Measurements from ENCODE around the gene COMMD1. TPM values are rescaled to one million over a fixed set of nuclear protein-coding genes. Genes with fewer than 3 reads are reported as not detected.
"Not testable (repeated sequence)": the region's sequence is repeated elsewhere in the genome, so short reads cannot be mapped to it uniquely, and the experiment has no call there.

COMMD1 gene
- total RNA-seq, 2 donors from 2014 or later: 20.4 to 37.0 TPM

DNA sequence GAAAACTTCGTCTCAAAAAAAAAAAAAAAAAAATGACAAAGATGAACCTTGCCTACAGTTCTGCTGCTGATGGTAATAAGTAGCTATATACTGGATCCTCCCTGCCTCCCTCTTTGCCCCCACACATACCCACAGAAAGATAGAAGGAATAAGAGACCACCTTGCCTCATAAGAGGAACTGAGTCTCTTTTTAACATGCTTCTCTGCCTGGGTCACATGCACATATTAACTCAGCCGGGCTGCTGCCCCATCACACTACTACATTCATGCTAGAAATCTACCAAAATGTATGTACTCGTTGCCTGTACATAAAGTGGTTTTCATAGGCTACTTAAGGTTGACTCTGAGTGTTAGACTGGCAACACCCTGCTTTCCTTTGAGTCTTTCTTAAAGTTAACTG lies 211.5 kb downstream of the COMMD1 start:
- Mint-ChIP-seq H3K9me3 (no peaks in the 10 kb centered on the region), H3K27ac (no peak overlapping the region), H3K36me3 (peaks cover 0 to 5% of the 10 kb centered on the region in 2 donors)
- DNase-seq (ENCODE audit: low spot score in 2 of 2) (no peak), ATAC-seq (no peak)

DNA sequence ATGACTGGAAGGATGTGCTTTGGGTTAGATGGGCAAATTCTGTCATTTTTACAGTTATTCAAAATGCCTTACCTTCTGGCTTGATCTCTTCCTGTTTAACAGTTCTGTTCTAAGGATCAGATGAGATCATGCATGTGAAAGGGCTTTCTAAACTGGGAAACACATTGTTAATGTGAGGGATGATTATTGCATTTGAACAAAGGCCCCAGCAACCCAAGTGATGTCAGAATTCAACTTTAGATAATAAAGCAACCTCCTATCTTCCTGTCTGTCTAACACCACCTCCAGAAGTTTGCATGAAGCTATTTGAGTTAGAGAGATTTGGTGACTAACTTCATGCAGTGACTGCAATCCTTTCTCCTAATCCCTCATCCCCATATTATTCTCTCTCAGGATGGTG lies 212.7 kb downstream of the COMMD1 start:
- no peak overlapping the region for H3K27ac Mint-ChIP-seq
- H3K9me3 Mint-ChIP-seq: no peaks in the 10 kb centered on the region

DNA sequence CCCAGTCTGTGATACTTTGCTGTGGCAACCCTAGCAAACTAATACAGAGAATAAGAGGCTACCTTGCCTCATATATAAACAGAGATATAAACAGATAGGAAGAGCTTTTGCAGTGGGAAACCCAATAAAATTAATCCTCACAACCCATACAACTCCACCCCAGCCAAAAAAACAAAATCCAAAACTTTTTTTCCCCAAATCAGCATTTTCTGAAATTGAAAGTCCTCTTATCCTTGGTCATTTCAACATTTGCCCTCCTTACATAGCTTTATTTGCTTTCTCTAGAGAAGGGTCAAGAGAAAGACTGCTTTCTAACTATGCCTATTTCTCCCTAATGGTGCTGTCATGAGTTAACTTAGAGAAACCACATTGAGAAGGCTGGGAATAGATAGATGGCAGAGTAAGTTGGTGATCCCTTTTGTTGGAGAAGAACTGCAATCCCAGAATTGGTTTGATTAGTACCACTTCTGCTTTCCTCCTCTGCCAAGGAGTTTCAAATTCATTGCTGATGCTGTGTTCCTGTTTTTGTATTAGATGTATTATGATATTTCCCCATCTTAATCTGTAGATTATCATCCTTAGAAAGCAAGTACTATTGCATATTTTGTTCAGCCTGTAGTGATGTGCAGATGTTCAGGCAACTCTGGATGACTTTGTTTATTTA lies 214.0 kb downstream of the COMMD1 start:
- ATAC-seq (no peak), DNase-seq (ENCODE audit: low spot score in 2 of 2) (no peak)
- peaks cover 0 to 5% of the 10 kb centered on the region in 2 donors for H3K36me3 Mint-ChIP-seq
- H3K9me3 Mint-ChIP-seq: no peaks in the 10 kb centered on the region
- no peak overlapping the region for H3K27ac Mint-ChIP-seq

More for the DNA sequence above, 212.7 kb downstream of the COMMD1 start:
- no peak for DNase-seq (ENCODE audit: low spot score in 2 of 2)
- ATAC-seq: no peak
- H3K36me3 Mint-ChIP-seq: peaks cover 0 to 5% of the 10 kb centered on the region in 2 donors

DNA sequence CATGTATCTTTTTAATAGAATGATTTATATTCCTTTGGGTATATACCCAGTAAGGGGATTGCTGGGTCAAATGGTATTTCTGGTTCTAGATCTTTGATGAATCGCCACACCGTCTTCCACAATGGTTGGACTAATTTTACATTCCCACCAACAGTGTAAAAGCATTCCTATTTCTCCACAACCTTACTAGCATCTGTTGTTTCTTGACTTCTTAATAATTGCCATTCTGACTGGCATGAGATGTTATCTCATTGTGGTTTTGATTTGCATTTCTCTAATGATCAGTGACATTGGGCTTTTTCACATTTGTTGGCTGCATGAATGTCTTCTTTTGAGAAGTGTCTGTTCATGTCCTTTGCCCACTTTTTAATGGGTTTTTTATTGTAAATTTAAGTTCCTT lies 220.8 kb downstream of the COMMD1 start:
- H3K9me3 Mint-ChIP-seq, H3K27ac Mint-ChIP-seq, ATAC-seq: not testable (repeated sequence)

DNA sequence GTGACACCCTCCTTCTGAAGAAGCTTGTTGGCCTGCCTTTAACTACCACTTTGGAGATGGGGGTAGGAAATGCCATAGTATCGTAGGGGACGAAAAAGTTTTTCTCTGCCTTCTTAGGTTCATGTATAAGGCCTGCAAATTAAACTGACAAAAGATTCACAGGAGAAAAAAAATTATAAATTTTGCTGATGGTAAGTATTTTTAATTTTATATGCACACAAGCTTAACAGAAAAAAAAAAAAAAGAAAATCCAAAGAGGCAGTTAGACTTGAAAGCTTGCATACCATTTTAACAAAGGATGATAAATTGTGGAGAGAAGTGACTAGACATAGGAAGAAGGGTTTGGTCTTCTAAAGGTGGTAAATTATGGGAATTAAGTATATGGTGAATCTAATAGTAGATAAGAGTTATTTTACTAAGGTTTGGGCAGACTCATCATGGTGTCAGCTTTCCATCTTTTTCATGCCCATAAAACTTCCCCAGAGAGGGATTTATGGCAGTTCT lies 227.9 kb downstream of the COMMD1 start:
- Mint-ChIP-seq H3K27ac (no peak overlapping the region), H3K9me3 (no peaks in the 10 kb centered on the region), H3K36me3 (peaks cover 0 to 7% of the 10 kb centered on the region in 2 donors)
- ATAC-seq (no peak), DNase-seq (ENCODE audit: low spot score in 2 of 2) (no peak)

More for the DNA sequence above, 220.8 kb downstream of the COMMD1 start:
- not testable (repeated sequence) for DNase-seq (ENCODE audit: low spot score in 2 of 2); H3K36me3 Mint-ChIP-seq

DNA sequence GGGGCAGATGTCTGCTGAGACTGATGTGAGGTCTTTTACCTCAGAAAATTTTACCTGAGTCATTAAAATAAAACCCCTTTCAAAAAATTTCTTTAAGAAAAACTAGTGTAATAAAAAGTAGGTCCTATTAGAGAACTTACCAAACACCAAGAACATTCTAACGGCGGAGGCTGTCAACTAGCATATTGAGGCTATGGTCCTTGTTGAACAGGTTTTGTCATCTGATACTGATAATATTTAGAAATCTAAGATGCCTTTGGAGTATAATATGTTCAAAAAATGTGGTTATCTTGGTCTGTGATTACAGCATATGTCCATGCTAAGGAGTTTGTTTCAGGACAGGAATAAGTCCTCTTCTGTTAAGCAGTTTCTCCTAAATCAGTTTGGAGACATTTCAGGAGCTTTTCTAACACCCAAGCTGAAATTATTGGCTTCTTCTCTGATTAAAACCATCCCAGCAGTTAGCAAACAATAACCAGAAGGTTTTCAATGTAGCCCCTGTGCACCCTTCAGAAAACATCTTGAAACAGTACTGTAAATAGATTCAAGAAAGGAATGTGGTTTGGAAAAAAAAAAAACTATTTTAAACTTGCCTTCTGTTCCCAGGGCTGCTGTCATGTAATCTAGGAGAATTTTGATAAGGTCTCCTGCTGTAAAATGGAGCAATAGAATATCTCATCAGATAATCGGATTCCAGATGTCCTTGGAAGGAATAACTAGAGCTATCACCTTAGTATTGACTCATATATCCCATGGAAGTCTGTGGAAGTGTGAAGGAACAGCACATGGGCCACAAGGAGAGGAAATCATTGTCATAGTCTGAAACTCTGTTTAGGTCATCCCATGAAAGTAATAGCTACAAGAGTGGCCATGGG lies 231.7 kb downstream of the COMMD1 start:
- Mint-ChIP-seq H3K27ac (no peak overlapping the region), H3K36me3 (peaks cover 0 to 7% of the 10 kb centered on the region in 2 donors), H3K9me3 (no peaks in the 10 kb centered on the region)
- no peak for ATAC-seq
- no peak for DNase-seq (ENCODE audit: low spot score in 2 of 2)

DNA sequence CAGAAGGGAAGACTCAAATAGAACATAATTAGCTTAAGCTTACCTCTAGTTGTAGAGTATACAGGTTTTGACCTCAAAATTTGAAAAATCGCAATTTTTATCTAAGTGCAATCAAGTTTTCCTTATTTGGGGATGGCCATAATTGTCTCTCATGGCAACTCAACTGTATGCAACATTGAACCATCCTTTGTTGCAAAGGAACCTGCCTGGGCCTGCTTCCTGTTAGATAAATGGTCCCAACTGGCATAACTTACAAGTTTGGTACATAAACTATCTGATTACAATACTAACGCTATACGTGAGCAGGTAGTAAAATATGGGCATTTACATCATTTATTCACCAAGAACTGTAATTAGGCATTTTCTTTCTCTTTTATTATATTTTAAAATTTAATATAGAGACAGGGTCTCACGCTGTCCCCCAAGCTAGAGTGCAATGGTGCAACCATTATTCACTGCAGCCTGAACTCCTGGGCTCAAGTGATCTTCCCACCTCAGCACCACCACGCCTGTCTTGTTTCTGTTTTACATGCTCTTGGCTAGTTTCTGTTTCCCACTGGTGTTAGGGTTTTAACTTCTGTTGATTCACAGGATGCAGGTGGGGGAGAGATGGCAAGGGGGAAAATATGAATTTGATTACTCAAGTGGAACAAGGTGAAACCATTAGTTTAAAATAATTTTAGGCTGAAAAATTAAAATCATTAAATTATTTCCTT lies 235.1 kb downstream of the COMMD1 start:
- DNase-seq (ENCODE audit: low spot score in 2 of 2) (no peak), ATAC-seq (peak in 1 of 2 donors; percentile 41)

DNA sequence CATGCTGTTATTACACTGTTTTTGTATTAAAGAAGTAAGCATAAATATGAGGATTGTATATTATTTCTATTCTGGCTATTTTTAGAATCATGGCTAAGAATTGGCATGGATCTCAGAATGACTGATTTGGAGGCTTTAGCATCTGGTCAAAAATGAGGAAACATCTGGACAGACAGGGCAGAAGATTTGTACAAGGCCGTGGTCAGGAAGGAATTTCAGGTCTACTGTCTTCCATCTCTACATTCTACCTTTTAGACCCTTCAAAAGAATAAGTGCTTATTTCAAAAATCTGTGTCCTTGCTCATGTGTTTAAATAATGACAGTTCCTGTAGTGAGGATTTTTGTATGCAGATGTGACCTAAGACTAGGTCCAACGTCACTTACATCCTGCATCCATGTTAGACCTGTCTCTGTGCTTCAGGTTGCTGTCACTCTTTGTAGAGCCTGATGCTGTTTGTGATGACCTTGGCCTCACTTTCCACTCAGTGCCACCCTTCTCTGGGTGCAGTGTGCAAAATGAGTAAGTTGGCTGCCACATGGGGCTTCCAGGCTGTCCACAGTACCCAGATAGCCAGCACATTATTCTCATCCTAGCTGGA lies 235.8 kb downstream of the COMMD1 start:
- peak overlapping the region in 1 of 2 donors; percentile 32 for H3K27ac Mint-ChIP-seq
- H3K9me3 Mint-ChIP-seq: no peaks in the 10 kb centered on the region
- DNase-seq (ENCODE audit: low spot score in 2 of 2) (no peak), ATAC-seq (no peak)
- no peaks in the 10 kb centered on the region for H3K36me3 Mint-ChIP-seq

More for the DNA sequence above, 235.1 kb downstream of the COMMD1 start:
- Mint-ChIP-seq H3K27ac (no peak overlapping the region), H3K36me3 (no peaks in the 10 kb centered on the region), H3K9me3 (no peaks in the 10 kb centered on the region)

DNA sequence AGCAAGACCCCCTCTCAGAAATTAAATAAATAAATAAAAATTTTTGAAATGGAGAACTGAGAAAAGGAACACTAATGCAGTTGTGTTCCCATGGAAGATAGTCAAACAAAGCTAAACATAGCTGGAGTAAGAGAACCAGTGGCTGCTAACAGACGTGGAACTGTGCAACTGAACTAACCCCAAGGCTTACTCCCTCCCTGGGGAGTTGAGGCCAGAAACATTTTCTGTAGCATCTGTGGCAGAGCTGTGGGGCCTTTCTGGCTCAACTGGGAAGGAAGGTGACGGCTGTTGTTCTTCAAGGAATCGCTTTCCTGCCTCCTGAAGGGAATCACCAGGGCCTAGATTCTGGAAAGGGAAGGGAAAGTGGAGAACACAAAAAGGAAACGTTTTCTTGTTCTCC lies 236.6 kb downstream of the COMMD1 start:
- Mint-ChIP-seq H3K9me3 (no peaks in the 10 kb centered on the region), H3K36me3 (no peaks in the 10 kb centered on the region), H3K27ac (no peak overlapping the region)
- ATAC-seq (no peak), DNase-seq (ENCODE audit: low spot score in 2 of 2) (no peak)

DNA sequence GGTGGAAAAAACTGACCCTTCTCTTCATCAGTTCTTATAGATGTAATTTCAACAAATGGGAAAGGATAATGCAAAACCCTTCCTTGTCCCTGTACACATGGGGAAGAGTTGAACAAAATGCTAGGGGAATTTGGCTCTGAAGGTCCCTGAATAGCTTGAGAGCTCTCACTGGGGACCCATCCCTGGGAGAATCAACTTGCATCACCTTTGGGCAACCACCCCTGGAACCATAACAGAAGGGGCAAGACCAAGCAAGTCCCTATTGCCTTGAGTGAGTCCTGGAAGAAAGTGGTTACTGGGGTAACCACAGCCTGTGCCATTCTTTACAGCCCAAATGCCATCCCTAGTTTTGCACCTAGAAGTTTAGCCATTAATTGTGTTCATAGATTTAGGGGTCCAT lies 238.2 kb downstream of the COMMD1 start:
- DNase-seq (ENCODE audit: low spot score in 2 of 2) (no peak), ATAC-seq (no peak)
- Mint-ChIP-seq H3K9me3 (no peaks in the 10 kb centered on the region), H3K36me3 (no peaks in the 10 kb centered on the region), H3K27ac (no peak overlapping the region)

DNA sequence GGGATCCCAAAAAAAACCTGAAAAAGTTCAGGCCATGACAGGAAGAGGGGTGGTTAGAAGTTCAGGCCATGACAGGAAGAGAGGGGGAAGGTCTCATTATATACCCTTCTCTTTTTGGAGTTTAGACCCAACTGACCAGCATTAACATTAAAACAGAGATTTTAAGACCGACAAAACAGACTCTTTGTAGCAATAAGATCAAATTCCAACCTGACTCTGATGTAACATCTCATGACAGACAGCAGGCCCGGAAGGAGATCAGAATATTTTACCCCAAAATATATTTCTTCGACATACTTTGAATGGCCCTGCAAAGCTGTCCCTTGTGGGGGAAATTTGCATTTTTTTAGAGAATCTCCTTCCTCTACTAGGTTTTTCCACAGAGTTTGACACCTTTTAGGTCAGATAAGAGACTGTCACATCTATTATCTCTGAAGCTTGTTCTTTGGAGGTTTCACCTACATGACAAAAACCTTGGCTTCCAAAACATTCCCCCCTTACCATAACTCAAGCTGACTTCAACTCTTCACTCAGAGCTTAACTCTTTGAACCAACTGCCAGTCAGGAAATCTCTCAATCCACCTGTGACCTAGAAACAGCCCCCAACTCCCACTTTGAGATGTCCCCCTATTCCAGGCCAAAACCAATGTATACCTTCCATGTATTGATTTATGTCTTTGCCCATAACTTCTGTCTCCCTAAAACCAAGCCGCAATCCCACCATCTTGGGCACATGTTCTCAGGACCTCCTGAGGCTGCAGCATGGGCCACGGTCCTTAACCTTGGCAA lies 239.4 kb downstream of the COMMD1 start:
- Mint-ChIP-seq H3K27ac (peak overlapping the region in 1 of 2 donors; percentile 23), H3K36me3 (no peaks in the 10 kb centered on the region), H3K9me3 (no peaks in the 10 kb centered on the region)
- DNase-seq (ENCODE audit: low spot score in 2 of 2) (no peak), ATAC-seq (no peak)

DNA sequence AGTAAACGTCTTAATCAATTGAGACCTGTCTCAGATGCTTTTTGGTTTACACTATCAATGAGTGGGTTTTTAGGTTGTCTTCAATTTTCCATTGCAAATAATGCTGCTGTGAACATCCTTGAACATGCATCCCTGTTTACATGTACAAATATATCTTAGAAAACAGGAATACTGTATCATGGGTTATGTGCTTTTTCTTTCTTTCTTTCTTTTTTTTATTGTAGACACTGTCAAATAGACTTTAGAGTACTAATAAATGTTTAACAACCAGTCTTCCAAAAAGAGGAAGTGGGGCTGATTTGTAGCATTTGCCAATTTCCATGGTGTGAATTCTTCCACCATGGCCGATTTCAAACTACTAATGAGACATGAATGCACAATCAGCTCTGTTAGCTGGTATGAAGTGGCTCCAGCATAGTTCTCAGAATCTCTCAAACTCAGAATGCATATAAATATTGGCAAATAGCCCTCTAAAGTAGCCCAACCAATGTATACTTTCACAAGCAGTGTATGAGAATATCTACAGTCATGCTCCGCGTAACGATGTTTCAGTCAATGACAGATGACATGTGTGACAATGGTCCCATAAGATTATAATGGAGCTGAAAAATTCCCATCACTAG lies 240.1 kb downstream of the COMMD1 start:
- DNase-seq (ENCODE audit: low spot score in 2 of 2): no peak
- no peak for ATAC-seq
- H3K36me3 Mint-ChIP-seq: no peaks in the 10 kb centered on the region
- no peaks in the 10 kb centered on the region for H3K9me3 Mint-ChIP-seq
- H3K27ac Mint-ChIP-seq: peak overlapping the region in 1 of 2 donors; percentile 23

DNA sequence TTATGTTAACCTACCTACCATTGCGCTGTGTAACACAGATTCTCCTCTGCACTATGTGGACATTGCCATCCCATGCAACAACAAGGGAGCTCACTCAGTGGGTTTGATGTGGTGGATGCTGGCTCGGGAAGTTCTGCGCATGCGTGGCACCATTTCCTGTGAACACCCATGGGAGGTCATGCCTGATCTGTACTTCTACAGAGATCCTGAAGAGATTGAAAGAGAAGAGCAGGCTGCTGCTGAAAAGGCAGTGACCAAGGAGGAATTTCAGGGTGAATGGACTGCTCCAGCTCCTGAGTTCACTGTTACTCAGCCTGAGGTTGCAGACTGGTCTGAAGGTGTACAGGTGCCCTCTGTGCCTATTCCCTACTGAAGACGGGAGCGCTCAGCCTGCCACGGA lies 241.3 kb downstream of the COMMD1 start:
- DNase-seq (ENCODE audit: low spot score in 2 of 2); H3K36me3 Mint-ChIP-seq; ATAC-seq; H3K27ac Mint-ChIP-seq; H3K9me3 Mint-ChIP-seq: not testable (repeated sequence)

DNA sequence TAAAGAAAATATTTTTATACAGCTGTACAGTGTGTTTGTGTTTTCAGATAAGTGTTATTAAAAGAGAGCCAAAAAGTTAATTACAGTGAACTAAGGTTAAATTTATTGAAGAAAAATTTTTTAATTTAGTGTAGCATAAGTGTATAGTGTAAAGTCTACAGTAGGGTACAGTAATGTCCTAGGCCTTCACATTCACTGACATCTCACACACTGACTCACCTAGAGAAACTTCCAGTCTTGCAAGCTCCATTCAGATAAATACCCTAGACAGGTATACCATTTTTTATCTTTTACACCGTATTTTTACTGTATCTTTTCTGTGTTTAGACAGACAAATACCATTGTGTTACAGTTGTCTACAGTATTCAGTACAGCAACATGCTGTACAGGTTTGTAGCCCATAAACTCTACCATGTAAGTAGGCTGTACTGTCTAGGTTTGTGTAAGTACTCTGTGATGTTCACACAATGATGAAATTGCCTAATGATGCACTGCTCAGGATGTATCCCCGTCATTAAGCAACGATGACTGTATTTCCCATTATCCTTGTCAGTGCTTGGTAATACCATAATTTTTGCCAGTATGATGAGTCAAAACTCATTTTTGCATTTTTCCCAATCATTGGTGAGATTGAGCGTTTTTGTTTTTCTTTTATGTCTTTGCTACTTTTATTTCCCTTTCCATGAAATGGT lies 242.3 kb downstream of the COMMD1 start:
- H3K9me3 Mint-ChIP-seq: no peaks in the 10 kb centered on the region
- no peak for ATAC-seq

DNA sequence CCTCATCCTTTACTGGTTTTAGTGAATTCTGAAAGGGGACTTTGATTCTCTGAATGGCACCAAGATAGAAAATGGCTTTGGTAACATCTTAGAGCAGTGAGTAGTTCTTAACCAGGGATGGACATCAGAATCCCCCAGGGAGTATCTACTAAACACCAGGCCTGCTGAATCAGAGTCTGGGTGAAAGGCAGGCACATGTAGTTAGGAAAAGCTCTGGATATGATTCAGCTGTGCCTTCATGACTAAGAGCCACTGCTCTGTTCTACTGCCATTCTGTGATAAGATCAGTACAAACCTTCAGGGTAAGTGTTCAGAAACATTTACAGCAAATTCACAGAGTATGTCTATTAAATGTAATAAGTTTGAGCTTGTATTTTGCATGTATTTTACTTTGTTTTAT lies 244.2 kb downstream of the COMMD1 start:
- ATAC-seq: peak; percentile 49 to 85
- peaks cover 0 to 5% of the 10 kb centered on the region in 2 donors for H3K36me3 Mint-ChIP-seq
- H3K27ac Mint-ChIP-seq: no peak overlapping the region
- DNase-seq (ENCODE audit: low spot score in 2 of 2): no peak
- H3K9me3 Mint-ChIP-seq: no peaks in the 10 kb centered on the region

More for the DNA sequence above, 242.3 kb downstream of the COMMD1 start:
- H3K36me3 Mint-ChIP-seq: peaks cover 0 to 5% of the 10 kb centered on the region in 2 donors
- no peak overlapping the region for H3K27ac Mint-ChIP-seq
- no peak for DNase-seq (ENCODE audit: low spot score in 2 of 2)

All from activated naive CD4-positive, alpha-beta T cell treated with anti-CD3 and anti-CD28 coated beads, Interleukin-2, amount 50 U/mL, for 72 hours (primary cell).